HG02870 (cell line): ENCODE results near the gene OR51S1.
"Not testable (repeated sequence)": the region's sequence is repeated elsewhere in the genome, so short reads cannot be mapped to it uniquely, and the experiment has no call there.

Experiments used
- ATAC-seq: cut with Tn5 transposase; IDR thresholded peaks from one replicate; pipeline ENCODE4 v1.9.1; 2021; ENCODE audit warnings: mild to moderate bottlenecking, moderate library complexity; ENCODE audit not compliant: unreplicated experiment

OR51S1 gene, protein sequence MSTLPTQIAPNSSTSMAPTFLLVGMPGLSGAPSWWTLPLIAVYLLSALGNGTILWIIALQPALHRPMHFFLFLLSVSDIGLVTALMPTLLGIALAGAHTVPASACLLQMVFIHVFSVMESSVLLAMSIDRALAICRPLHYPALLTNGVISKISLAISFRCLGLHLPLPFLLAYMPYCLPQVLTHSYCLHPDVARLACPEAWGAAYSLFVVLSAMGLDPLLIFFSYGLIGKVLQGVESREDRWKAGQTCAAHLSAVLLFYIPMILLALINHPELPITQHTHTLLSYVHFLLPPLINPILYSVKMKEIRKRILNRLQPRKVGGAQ

GRCh38 chr11:4848908-4849532, at the start of gene OR51S1:
Gene OR51S1, minus strand, starts transcription at chr11:4849208. Its CDS starts 0 bp downstream, at chr11:4849208.
- ATAC-seq = no peak

DNA sequence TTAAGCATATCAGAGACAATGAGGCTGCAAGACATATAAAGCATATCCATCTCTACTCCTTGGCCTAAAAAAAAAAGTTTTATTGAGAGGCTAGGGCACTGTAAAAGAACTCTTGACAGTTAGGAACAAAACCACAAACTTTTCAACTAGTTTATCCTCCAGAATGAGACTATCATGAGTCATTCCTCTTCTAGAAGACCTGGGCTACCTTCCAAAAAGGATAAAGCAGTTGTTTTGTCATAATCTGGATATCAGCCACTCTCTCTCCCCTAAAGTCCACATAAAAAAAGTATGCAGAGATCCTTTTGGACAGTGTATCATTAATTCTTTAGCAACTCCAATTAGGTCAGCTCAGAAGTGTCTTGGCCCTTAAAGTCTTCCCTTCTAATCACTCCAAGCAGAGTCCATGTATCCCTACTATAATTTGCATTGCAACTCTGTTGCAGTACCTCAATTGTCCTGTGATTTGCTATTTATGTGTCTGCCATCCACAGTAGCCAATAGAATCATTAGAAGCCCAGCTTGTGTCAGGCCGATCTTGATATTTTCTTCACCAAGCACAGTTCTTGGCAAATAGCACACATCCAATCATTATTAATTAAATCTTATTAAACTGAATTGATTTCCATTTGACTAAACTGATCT, 43.1 kb upstream of the OR51S1 start:
- ATAC-seq = no peak

DNA sequence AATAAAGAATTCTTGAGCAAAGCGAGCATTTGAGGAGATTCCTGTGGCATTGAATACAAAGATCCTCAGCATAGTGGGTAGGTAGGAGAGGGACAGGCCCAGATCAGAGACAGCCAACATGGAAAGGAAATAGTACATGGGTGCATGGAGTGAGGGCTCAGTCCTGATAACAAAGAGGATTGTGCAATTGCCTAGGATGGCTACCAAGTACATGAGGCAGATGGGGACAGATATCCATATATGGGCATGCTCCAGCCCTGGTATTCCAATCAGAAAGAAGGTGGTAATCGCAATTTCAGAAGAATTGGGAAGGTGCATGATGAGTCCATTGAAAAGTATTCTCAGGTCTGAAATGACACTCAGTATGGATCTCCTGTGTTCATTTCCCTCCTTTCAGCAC, 41.3 kb upstream of the OR51S1 start:
- ATAC-seq = no peak

DNA sequence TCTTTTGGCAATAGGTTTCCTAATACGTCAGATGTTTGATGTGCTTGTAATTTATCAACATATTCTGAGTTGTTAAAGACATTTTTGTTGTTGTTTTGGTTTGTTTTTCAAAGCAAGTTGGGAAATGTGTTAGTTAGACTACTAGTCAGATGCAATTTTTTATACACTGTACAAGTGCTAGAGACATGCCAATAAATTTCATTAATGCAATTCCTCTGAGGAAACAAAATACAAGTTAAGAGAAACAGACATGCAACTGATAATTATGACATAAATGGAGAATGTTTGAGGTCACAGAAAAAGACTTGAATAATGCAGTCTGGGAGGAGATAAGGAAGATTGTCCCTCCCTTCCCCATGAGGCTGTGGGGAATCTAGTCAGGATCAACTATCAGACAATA, 38.6 kb upstream of the OR51S1 start:
- no peak for ATAC-seq

GRCh38 chr11:4886186-4886585, 37.2 kb upstream of the OR51S1 start:
- no peak for ATAC-seq

- ATAC-seq = no peak
These were observed 35.4 kb upstream of the OR51S1 start for GRCh38 chr11:4884361-4884760.

DNA sequence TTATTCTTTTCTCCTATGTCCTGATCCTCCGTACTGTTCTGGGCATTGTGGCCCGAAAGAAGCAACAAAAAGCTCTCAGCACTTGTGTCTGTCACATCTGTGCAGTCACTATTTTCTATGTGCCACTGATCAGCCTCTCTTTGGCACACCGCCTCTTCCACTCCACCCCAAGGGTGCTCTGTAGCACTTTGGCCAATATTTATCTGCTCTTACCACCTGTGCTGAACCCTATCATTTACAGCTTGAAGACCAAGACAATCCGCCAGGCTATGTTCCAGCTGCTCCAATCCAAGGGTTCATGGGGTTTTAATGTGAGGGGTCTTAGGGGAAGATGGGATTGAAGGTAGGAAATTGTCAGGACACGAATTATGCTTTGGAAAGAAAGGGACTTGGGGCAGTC, 33.5 kb upstream of the OR51S1 start:
- no peak for ATAC-seq

DNA sequence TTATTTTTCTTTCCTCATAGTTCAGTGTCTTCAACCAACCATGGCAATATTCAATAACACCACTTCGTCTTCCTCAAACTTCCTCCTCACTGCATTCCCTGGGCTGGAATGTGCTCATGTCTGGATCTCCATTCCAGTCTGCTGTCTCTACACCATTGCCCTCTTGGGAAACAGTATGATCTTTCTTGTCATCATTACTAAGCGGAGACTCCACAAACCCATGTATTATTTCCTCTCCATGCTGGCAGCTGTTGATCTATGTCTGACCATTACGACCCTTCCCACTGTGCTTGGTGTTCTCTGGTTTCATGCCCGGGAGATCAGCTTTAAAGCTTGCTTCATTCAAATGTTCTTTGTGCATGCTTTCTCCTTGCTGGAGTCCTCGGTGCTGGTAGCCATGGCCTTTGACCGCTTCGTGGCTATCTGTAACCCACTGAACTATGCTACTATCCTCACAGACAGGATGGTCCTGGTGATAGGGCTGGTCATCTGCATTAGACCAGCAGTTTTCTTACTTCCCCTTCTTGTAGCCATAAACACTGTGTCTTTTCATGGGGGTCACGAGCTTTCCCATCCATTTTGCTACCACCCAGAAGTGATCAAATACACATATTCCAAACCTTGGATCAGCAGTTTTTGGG, 33.0 kb upstream of the OR51S1 start, which contains the start of gene OR51T1:
OR51T1 (plus strand) TSS at position 41 of the 641 bp plus-strand sequence; CDS start at position 41, 0 bp downstream.
- no peak for ATAC-seq

DNA sequence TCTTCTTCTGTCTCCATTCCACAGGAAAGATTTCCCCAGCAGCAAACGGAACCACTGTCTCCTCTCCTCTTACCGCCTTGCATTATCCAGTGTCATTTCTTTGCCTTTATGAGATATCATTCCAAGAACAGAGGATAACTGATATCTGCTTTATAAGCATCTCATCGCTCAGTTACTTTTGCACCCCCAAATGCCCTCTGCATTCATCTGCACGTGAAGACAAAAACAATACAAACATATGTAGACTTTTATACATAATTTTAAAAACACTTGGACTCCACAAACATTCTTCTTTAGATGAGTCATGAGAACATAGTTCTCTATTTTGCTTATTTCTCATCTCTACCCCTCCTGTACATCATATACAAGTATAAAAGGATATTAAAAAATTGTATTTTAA, 32.2 kb upstream of the OR51S1 start:
- no peak for ATAC-seq

GRCh38 chr11:4865855-4866254, 16.8 kb upstream of the OR51S1 start:
- ATAC-seq = no peak

DNA sequence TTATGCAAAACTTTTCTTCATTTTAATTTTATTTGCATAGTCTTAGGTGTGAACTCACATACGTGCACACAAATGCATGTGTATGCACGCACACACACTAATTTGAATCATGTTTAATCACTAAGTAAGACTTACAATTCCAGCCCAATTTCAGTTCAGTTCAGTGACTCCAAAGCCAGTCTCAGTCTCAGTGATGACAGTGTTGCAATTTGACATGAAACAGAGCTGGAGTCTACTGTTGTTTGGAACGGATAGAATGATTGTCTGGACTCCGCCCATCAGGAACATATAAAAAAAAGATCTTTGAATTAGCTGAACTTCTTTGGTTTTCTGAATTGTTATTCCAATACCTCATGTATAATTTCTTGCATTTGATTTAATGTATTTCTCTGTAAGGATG, 14.9 kb upstream of the OR51S1 start:
- ATAC-seq = no peak

DNA sequence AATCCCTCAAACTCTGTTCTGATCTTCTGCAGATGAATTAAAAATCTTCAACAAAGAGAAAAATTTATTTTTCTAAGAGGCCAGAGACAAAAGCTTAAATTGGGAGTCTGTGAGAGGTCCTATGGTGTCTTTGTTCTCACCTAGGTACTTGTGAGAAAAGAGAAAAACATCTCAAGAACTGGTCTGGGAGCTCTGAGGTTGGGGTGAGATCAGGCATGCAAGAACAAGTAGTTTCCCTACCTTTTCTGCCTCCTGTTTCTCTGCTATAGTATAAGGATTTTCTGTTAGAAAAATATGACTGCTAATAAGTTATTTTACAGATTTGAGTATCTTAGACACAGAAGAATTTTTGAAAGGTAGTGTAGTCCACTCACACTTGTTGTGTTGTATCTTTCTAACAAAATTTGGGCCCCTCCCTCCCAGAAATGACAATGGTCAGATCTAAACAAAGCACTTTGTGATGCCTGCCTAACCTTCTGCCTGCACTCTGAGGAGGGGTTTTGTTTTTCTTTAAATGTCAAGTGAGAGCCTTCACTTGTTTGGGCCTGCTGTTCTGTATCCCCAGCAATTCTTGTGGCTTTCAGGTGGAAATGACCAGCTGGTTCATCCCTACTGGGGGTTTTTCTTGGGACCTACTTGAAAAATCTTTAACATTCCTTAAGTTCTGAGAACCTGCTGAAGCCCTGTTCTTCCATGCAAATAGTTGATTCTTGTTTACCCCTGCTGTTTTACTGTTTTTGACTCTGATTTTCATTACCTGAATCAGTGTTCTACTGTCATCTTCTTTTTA, 13.6 kb upstream of the OR51S1 start:
- no peak for ATAC-seq

DNA sequence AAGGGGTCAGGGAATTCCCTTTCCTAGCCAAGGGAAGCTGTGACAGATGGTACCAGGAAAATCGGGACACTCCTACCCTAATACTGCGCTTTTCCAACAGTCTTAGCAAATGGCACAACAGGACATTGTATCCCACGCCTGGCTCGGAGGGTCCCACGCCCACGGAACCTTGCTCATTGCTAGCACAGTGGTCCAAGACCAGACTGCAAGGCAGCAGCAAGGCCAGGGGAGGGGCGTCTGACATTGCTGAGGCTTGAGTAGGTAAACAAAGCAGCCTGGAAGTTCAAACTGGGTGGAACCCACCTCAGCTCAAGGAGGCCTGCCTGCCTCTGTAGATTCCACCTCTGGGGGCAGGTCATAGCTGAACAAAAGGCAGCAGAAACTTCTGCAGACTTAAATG, 5.3 kb upstream of the OR51S1 start:
- ATAC-seq = not testable (repeated sequence)

DNA sequence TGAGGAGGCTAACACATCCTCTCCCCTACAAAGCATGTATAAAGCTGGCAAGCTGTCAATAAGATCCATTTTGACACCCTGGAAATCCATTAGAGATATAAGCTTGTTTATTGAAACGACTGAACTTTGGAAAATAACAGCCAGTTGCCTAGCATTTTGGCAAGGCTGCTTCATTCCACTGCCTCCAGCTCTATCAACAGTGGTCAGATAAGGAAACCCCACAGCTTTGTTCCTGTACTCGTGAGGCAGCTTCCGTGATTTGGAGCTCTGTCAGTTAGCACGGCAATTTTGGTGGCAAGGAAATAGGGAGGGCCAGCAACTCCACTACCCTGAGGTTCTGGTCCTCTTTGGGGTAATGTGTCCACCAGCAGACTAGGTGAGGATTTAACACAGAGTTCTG, 2.0 kb upstream of the OR51S1 start:
- no peak for ATAC-seq

DNA sequence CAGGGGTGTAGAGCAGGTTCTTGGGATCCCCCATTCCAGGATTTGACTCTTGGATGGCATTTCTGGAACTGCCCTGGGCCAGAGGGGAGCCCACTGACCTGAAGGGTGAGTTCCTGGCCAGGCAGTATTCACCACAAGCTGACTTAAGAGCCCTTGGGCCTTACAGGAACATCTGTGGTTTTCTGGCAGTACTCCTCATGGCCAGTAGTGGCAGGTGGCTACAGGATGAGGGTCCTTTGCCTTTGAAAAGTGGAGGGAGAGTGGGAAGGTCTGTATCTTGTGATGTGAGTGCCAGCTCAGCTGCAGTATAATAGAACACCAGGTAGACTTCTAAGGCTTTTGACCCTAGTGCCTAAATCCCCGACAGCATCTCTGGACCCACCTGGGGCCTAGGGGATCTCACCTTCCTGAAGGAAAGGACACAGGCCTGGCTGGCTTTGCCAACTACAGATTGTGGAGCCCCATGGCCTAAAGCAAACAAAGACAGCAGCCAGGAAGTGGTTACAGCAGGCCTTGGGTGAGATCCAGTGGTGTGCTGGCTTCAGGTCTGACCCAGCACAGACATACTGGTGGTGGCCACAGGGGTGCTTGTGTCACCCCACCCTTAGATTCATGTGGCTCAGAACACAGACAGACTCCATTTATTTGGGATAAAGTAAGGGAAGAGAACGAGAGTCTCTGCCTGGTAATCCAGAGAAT, 9.0 kb downstream of the OR51S1 start:
- ATAC-seq = no peak

- no peak for ATAC-seq
These were observed 18.1 kb downstream of the OR51S1 start for GRCh38 chr11:4830909-4831308.

DNA sequence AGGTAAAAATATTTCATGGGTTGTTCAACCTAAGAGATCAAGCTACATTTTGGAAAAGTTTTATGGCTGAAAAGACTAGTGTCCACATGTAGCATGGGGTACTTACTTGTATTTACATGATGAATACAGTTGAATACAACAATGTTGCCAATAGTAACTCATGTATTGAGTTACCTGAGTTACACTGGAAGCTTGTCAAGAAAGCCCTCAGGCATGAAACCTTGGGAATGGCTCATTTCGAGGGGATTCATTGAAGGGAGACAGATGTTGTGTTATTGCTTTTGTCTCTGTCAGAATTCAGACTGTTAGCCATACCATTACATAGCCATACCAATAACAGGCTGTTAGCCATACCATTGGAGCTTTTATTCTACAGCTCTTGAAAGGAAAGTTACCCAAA, 18.7 kb downstream of the OR51S1 start:
- ATAC-seq = no peak

DNA sequence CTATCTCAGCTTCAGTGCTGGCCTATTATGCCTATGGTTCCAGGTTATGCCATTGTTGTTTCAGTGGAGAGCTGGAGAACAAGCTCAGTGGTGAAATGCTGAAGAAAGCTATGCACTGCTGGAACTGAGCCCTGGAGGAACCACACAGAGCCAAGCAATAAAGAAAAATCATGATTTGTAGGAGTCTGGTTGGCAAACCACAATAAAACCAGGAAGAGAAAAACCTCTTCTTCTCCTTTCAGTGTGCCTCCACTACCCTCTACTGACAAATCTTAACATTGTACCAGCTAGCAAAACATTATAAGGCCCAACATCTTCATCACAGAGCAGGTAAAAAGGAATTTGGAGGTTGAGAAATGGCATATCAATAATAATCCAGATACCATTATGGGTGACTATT, 22.6 kb downstream of the OR51S1 start:
- ATAC-seq = no peak

DNA sequence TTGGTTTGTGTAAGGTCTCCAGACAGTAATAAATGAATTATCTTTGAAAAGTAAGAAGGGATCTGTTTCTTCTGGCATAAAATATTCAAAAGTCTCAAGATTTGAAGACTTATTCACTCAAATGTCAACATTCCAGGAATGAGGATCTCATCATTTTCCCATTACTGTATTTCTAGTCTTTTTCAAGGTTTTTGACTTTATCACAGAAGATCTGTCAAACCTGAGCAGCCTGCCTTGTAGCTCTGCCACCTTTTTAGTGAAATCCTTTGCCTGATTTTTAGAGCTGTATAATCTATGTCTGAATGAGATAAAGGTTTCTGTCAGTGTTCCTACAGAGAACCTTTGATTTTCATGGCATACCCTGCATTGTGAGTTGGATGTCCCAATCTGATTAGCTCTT, 23.9 kb downstream of the OR51S1 start:
- no peak for ATAC-seq

- no peak for ATAC-seq
These were observed 28.0 kb downstream of the OR51S1 start, which contains the start of gene OR51F2 for GRCh38 chr11:4821021-4821420. Gene OR51F2, plus strand, starts transcription at chr11:4821321. Its CDS starts 101 bp downstream, at chr11:4821422.
